ENCODE measurements around the gene SMAD9.

Gene SMAD9

DNA sequence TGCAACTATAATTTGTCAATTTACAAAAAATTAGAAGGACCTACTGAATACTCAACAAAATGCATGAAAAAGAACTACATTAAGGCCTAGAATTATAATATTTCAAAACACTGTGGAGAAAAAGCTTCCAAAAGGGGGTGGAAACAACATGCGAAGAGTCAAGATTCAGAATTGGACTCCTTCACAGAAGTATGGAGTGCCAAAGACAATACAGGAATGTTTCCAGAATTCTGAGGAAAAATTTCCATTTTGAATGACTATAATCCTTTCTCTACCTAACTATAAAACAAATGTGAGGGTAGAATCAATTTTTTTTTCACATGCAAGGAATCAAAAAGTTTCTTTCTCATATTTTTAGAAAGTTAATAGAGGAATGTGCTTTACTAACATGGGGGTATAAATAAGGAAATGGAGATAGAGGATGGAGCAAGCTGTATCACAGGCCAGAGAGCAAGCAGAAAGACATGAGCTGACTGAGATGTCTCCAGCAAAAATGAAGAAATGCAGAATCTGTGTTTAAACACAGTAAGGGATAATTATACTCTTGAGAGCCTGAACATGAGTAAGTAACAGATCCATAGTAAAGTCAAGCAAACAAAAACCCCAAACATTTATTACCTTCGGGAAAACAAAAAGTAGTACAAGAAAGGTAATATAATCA is 39.5 kb upstream of the SMAD9 start:
- Histone ChIP-seq H3K79me2 (ENCODE audit: insufficient read depth, low read length) (no peaks in the 10 kb centered on the region), H3K9me3 (ENCODE audit: insufficient read depth, low read depth, low read length) (no peaks in the 10 kb centered on the region), H3F3A (ENCODE audit: low read depth) (no peaks in the 10 kb centered on the region), H4K20me1 (ENCODE audit: insufficient read depth, low read length, poor library complexity, severe bottlenecking) (no peaks in the 10 kb centered on the region), H3K27me3 (ENCODE audit: insufficient read depth, low read length, poor library complexity, severe bottlenecking) (no peaks in the 10 kb centered on the region), H3K4me1 (ENCODE audit: insufficient read depth, low read length, poor library complexity, severe bottlenecking) (no peaks in the 10 kb centered on the region), H3K9me2 (replicated peaks; ENCODE audit: low read depth, low read length) (no peaks in the 10 kb centered on the region), H3K4me3 (ENCODE audit: low read length, poor library complexity, severe bottlenecking) (no peak overlapping the region), H3K36me3 (ENCODE audit: insufficient read depth, low read length) (peaks cover 51% of the 10 kb centered on the region; the same call in 1 of the 2 replicates), H3K9ac (ENCODE audit: low read depth, low read length, poor library complexity, severe bottlenecking) (no peak overlapping the region), H3K4me2 (ENCODE audit: low read depth, low read length, poor library complexity, severe bottlenecking) (no peak overlapping the region), H2AFZ (ENCODE audit: low read length) (no peak overlapping the region)
- TF ChIP-seq EZH2phosphoT487 (IDR thresholded peaks at IDR 0.05; ENCODE audit: borderline replicate concordance) (no peak), CTCF (conservative IDR thresholded peaks at IDR 0.05; ENCODE audit: low read length) (no peak)

DNA sequence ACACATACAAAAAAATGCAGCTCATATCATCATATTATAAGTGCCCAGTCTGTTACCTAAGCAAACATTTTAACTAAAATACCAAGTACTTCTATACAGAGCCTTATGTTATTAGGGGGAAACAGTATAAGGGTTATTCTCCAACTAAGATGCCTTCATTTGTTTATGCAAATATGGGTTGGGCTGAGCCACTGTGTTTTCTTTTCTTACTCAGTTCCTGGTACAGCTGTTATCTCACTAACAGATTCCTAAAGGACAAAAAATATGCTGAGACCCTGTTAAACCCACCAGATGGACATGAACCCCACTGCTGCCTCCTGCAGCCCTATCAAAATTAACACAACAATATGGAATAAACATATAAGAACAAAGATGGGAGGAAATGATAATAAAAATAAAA is 34.5 kb upstream of the SMAD9 start:
- Histone ChIP-seq H3K36me3 (ENCODE audit: insufficient read depth, low read length) (peaks cover 53% of the 10 kb centered on the region; the same call in 1 of the 2 replicates), H3K4me3 (ENCODE audit: low read length, poor library complexity, severe bottlenecking) (no peak overlapping the region)

DNA sequence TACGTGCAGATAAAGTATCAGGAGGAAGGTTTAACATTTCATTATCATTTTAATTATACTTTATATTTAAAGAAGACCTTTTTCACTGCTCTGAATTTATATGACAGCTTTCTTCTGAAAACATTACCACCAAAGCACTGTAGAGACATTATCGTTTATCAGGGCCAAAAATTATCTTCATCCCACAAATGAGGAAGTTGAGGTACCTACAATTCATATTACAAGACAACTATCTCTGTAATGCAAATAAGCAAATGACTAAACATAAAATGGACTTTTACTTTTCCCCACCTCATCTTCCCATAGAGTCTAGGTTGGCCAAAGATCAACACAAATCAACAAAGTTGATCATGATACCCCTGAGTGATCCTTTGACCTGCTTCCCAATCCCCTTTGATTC is 30.9 kb upstream of the SMAD9 start:
- Histone ChIP-seq H3K4me2 (ENCODE audit: low read depth, low read length, poor library complexity, severe bottlenecking) (no peak overlapping the region), H3K27me3 (ENCODE audit: insufficient read depth, low read length, poor library complexity, severe bottlenecking) (no peaks in the 10 kb centered on the region), H3K9me2 (replicated peaks; ENCODE audit: low read depth, low read length) (no peaks in the 10 kb centered on the region), H3K36me3 (ENCODE audit: insufficient read depth, low read length) (peaks cover 58% of the 10 kb centered on the region; the same call in 1 of the 2 replicates), H4K20me1 (ENCODE audit: insufficient read depth, low read length, poor library complexity, severe bottlenecking) (no peaks in the 10 kb centered on the region), H3F3A (ENCODE audit: low read depth) (no peaks in the 10 kb centered on the region), H3K4me1 (ENCODE audit: insufficient read depth, low read length, poor library complexity, severe bottlenecking) (no peaks in the 10 kb centered on the region), H3K9ac (ENCODE audit: low read depth, low read length, poor library complexity, severe bottlenecking) (no peak overlapping the region), H3K4me3 (ENCODE audit: low read length, poor library complexity, severe bottlenecking) (no peak overlapping the region), H3K79me2 (ENCODE audit: insufficient read depth, low read length) (no peaks in the 10 kb centered on the region), H3K9me3 (ENCODE audit: insufficient read depth, low read depth, low read length) (no peaks in the 10 kb centered on the region), H2AFZ (ENCODE audit: low read length) (no peak overlapping the region)
- TF ChIP-seq CTCF (conservative IDR thresholded peaks at IDR 0.05; ENCODE audit: low read length) (no peak), EZH2phosphoT487 (IDR thresholded peaks at IDR 0.05; ENCODE audit: borderline replicate concordance) (no peak)

More for the DNA sequence above, 34.5 kb upstream of the SMAD9 start:
- H2AFZ ChIP-seq (ENCODE audit: low read length): no peak overlapping the region
- H3K79me2 ChIP-seq (ENCODE audit: insufficient read depth, low read length): no peaks in the 10 kb centered on the region
- no peaks in the 10 kb centered on the region for H3K9me2 ChIP-seq (replicated peaks; ENCODE audit: low read depth, low read length)
- H3K4me2 ChIP-seq (ENCODE audit: low read depth, low read length, poor library complexity, severe bottlenecking): no peak overlapping the region
- no peaks in the 10 kb centered on the region for H3K27me3 ChIP-seq (ENCODE audit: insufficient read depth, low read length, poor library complexity, severe bottlenecking)
- no peaks in the 10 kb centered on the region for H4K20me1 ChIP-seq (ENCODE audit: insufficient read depth, low read length, poor library complexity, severe bottlenecking)
- no peak for TF ChIP-seq EZH2phosphoT487 (IDR thresholded peaks at IDR 0.05; ENCODE audit: borderline replicate concordance)
- no peak for TF ChIP-seq CTCF (conservative IDR thresholded peaks at IDR 0.05; ENCODE audit: low read length)
- H3K4me1 ChIP-seq (ENCODE audit: insufficient read depth, low read length, poor library complexity, severe bottlenecking): no peaks in the 10 kb centered on the region
- H3K9me3 ChIP-seq (ENCODE audit: insufficient read depth, low read depth, low read length): no peaks in the 10 kb centered on the region
- no peak overlapping the region for H3K9ac ChIP-seq (ENCODE audit: low read depth, low read length, poor library complexity, severe bottlenecking)
- H3F3A ChIP-seq (ENCODE audit: low read depth): no peaks in the 10 kb centered on the region
